GM12892 (cell line): ENCODE measurements around the gene NRXN3.

Experiments used
- POLR2A ChIP-seq: IDR thresholded peaks from 2 replicates; pipeline ENCODE4 v1.6.1; 2011; ENCODE audit warnings: low read depth, low read length, control low read depth
- POLR2AphosphoS5 ChIP-seq: IDR thresholded peaks from 2 replicates; pipeline ENCODE4 v1.6.1; 2011; ENCODE audit warnings: low read depth, low read length, control low read depth

DNA sequence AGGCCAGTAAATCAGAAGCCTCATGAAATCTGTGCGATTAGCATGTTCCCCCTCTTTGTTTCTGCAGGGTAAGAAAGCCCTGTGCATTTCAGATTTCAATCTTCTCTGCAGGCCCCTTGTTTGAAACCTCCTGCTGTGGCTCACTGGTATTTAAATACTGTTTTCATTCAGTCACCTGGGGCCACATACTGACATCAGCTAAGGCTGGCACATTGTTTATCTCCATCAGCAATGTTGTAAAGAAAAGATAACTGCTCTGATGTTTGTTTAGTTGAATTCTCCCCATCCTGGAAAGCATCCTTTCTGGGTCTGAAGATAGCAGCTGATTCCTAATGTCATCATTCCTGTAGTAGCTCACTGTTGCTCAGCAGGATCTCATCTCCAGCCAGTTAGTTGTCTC is 554.9 kb downstream of the NRXN3 start:
- TF ChIP-seq POLR2A (no peak), POLR2AphosphoS5 (no peak)
